Measurements from ENCODE around the gene TMEM179B. TPM values are rescaled to one million over a fixed set of nuclear protein-coding genes. Genes with fewer than 3 reads are reported as not detected.

TMEM179B gene
- total and polyA plus RNA-seq, 2 of the 13 experiments (the other 11 are each of a cell fraction or from before 2014, with no cell fraction given): 24.8 to 25.7 TPM

- TF ChIP-seq DDIT3 (CRISPR knock-in tag; IDR thresholded peaks at IDR 0.05) (no peak), ZNF552 (CRISPR knock-in tag; IDR thresholded peaks at IDR 0.05; ENCODE audit: borderline replicate concordance) (no peak), ZNF629 (CRISPR knock-in tag; conservative IDR thresholded peaks at IDR 0.05) (no peak), PLRG1 (conservative IDR thresholded peaks at IDR 0.05) (no peak), ZNF557 (CRISPR knock-in tag; IDR thresholded peaks at IDR 0.05) (no peak), SIN3A (IDR thresholded peaks at IDR 0.05; ENCODE audit: borderline replicate concordance, low read depth, low read length) (peak; percentile 47; the same call in 1 of the 2 replicates), ZNF496 (CRISPR knock-in tag; IDR thresholded peaks at IDR 0.05; ENCODE audit: insufficient replicate concordance) (no peak), THRA (CRISPR knock-in tag; IDR thresholded peaks at IDR 0.05; ENCODE audit: borderline replicate concordance) (peak; percentile 24; the same call in 1 of the 2 replicates), RAD21 (CRISPR knock-in tag; IDR thresholded peaks at IDR 0.05) (no peak), ZNF576 (CRISPR knock-in tag; IDR thresholded peaks at IDR 0.05) (no peak), PHF20 (CRISPR knock-in tag; IDR thresholded peaks at IDR 0.05) (no peak), ZBTB33 (CRISPR knock-in tag; IDR thresholded peaks at IDR 0.05) (no peak), MAF1 (CRISPR knock-in tag; IDR thresholded peaks at IDR 0.05; ENCODE audit: borderline replicate concordance) (no peak), SP2 (CRISPR knock-in tag; IDR thresholded peaks at IDR 0.05) (no peak), ZNF646 (CRISPR knock-in tag; IDR thresholded peaks at IDR 0.05) (no peak)
Measured at GRCh38 chr11:62830904-62831519, 43.8 kb downstream of the TMEM179B start (continued).
